ENCODE measurements around the gene ADAMTS12. TPM values are rescaled to one million over a fixed set of nuclear protein-coding genes. Genes with fewer than 3 reads are reported as not detected.
A peak's percentile ranks its signal among the peaks of the same experiment; 100 is the strongest.

Gene ADAMTS12
- polyA plus RNA-seq, 1 of the 3 experiments (the other 2 are of a cell fraction): 2.5 TPM

DNA sequence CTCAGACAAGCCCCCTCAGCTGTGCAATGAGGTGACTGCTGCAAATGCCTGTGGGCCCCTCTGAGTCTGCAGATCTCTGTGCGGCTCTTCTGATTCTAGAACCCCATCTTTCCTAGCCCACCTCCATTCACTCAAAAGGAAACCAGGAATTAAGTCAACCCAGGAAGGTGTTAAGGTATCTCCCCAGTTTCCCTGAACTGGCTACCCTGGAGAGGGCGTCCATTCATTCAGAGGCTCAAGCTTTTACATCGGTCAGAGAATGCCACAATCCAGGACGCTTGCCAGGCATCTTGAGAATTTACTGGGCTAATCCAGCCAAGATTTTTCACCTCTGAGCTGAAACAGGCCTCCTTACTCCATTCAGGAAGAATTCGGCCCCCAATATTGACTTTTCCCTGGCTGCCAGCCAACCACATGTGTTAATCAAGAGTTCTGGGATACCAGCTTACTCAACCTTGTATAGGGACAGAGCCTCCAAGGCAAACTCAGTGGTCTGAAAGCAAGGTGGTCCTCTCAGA lies 889 bp upstream of the ADAMTS12 start (continued):
- TF ChIP-seq, protein P1, sequence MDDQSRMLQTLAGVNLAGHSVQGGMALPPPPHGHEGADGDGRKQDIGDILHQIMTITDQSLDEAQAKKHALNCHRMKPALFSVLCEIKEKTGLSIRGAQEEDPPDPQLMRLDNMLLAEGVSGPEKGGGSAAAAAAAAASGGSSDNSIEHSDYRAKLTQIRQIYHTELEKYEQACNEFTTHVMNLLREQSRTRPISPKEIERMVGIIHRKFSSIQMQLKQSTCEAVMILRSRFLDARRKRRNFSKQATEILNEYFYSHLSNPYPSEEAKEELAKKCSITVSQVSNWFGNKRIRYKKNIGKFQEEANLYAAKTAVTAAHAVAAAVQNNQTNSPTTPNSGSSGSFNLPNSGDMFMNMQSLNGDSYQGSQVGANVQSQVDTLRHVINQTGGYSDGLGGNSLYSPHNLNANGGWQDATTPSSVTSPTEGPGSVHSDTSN (IDR thresholded peaks at IDR 0.05): peak; percentile 68; the same call in 1 of the 2 replicates

DNA sequence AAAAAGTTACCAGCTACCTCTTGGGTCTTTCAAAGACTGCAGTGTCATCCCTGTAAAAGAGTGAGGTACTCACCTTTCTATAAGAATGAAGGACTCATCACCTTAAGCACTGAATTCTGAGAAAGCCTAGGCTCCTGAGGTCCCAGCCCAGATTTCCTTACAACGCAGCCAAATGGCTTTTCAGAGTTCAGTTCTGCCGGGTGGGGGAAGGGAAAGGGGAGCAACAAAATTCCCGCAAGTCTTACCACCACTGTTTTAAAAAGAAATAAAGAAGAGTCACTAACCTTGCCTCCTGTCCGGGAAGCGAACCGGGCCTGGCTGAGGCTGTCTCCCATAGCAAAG lies 373 bp downstream of the ADAMTS12 start:
- H3K27me3 ChIP-seq (ENCODE audit: insufficient read depth): no peaks in the 10 kb centered on the region; the same call in 1 of the 2 replicates
- no peaks in the 10 kb centered on the region for H3F3A ChIP-seq (replicated peaks; ENCODE audit: insufficient read depth)
- peaks cover 0 to 3% of the 10 kb centered on the region in 2 experiments; a peak in 2 of 4 replicates for H3K4me1 ChIP-seq (ENCODE audit: control insufficient read depth in 1 of 2, insufficient read depth in 2 of 2, low read depth in 1 of 2, low read length in 1 of 2)
- CTCF ChIA-PET: interaction anchor here (2.8 kb wide), 1 partner anchor 44 kb away, joined by 9 read pairs; the partner anchor contains the start of gene RXFP3
- 56% methylated on average over 6 of the region's 6 CpGs for WGBS (ENCODE audit: low lambda C conversion rate)
- H3K27ac ChIP-seq (ENCODE audit: low read depth in 2 of 2, low read length in 1 of 2): no peak overlapping the region
- no peaks in the 10 kb centered on the region for H3K9me2 ChIP-seq
- no peak for TF ChIP-seq RXRA (IDR thresholded peaks at IDR 0.05; ENCODE audit: borderline replicate concordance, low read depth)
- TF ChIP-seq NFIC (IDR thresholded peaks at IDR 0.05; ENCODE audit: borderline replicate concordance): no peak
- no peak for TF ChIP-seq TAF1 (IDR thresholded peaks at IDR 0.05; ENCODE audit: borderline replicate concordance, low read depth, low read length)
- TF ChIP-seq, protein P2, sequence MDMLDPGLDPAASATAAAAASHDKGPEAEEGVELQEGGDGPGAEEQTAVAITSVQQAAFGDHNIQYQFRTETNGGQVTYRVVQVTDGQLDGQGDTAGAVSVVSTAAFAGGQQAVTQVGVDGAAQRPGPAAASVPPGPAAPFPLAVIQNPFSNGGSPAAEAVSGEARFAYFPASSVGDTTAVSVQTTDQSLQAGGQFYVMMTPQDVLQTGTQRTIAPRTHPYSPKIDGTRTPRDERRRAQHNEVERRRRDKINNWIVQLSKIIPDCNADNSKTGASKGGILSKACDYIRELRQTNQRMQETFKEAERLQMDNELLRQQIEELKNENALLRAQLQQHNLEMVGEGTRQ (IDR thresholded peaks at IDR 0.05; ENCODE audit: borderline replicate concordance, low read depth, low read length): no peak
- TF ChIP-seq TEAD4 (IDR thresholded peaks at IDR 0.05; ENCODE audit: borderline replicate concordance, insufficient read depth): no peak
- TF ChIP-seq, protein P3, sequence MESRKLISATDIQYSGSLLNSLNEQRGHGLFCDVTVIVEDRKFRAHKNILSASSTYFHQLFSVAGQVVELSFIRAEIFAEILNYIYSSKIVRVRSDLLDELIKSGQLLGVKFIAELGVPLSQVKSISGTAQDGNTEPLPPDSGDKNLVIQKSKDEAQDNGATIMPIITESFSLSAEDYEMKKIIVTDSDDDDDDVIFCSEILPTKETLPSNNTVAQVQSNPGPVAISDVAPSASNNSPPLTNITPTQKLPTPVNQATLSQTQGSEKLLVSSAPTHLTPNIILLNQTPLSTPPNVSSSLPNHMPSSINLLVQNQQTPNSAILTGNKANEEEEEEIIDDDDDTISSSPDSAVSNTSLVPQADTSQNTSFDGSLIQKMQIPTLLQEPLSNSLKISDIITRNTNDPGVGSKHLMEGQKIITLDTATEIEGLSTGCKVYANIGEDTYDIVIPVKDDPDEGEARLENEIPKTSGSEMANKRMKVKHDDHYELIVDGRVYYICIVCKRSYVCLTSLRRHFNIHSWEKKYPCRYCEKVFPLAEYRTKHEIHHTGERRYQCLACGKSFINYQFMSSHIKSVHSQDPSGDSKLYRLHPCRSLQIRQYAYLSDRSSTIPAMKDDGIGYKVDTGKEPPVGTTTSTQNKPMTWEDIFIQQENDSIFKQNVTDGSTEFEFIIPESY (IDR thresholded peaks at IDR 0.05; ENCODE audit: borderline replicate concordance, low read depth): no peak
- no peak for TF ChIP-seq RCOR1 (IDR thresholded peaks at IDR 0.05; ENCODE audit: low read length)
- no peak for TF ChIP-seq POLR2AphosphoS5 (IDR thresholded peaks at IDR 0.05; ENCODE audit: low read depth, low read length)
- no peak for TF ChIP-seq YY1 (IDR thresholded peaks at IDR 0.05; ENCODE audit: low read depth)
- TF ChIP-seq SMC3 (IDR thresholded peaks at IDR 0.05; ENCODE audit: low read depth, low read length): no peak
- no peak for TF ChIP-seq FOSL2 (IDR thresholded peaks at IDR 0.05; ENCODE audit: borderline replicate concordance, low read depth)
- no peak for TF ChIP-seq GABPA (IDR thresholded peaks at IDR 0.05; ENCODE audit: low read depth)
- TF ChIP-seq, protein P1 (IDR thresholded peaks at IDR 0.05): no peak
- TF ChIP-seq RFX5 (IDR thresholded peaks at IDR 0.05; ENCODE audit: low read length): no peak
- no peaks in the 10 kb centered on the region for H3K9me3 ChIP-seq
- H4K20me1 ChIP-seq (ENCODE audit: insufficient read depth): no peaks in the 10 kb centered on the region
- DNase-seq: no peak
- no peak overlapping the region for H3K9ac ChIP-seq
- POLR2A ChIA-PET: no interaction called here
- H2AFZ ChIP-seq (ENCODE audit: low read depth): peak overlapping the region; percentile 27; the same call in 1 of the 2 replicates
- peak overlapping the region; percentile 26 to 31; a peak in 2 of 4 replicates for H3K4me3 ChIP-seq (ENCODE audit: low read depth in 2 of 2, low read length in 1 of 2)
- H3K36me3 ChIP-seq (replicated peaks in 1 of 2; ENCODE audit: control insufficient read depth in 1 of 2, insufficient read depth in 2 of 2, low read length in 1 of 2): no peaks in the 10 kb centered on the region
- no peaks in the 10 kb centered on the region for H3K79me2 ChIP-seq (ENCODE audit: insufficient read depth)
- peak overlapping the region; percentile 50 for H3K4me2 ChIP-seq

Data from SK-N-SH (cell line).